Right renal pelvis (tissue), 4 donors: Measurements from ENCODE around the gene SLC12A9. TPM values are rescaled to one million over a fixed set of nuclear protein-coding genes. Genes with fewer than 3 reads are reported as not detected.
"Not testable (repeated sequence)": the region's sequence is repeated elsewhere in the genome, so short reads cannot be mapped to it uniquely, and the experiment has no call there.

Experiments
- DNase-seq, 4 donors: peaks; one replicate each; pipeline ENCODE4 v3.0.0-alpha.2; 2013; ENCODE audit warnings: low read depth in 4 of 4, low spot score in 3 of 4, missing footprints in 1 of 4
- polyA plus RNA-seq, 4 donors: library from polyadenylated mRNA; unstranded; fragments of 120-200 nt; gene quantifications; one replicate each; pipeline ENCODE4 v1.2.1, GENCODE V29; 2013; ENCODE audit not compliant: insufficient read length in 4 of 4

The SLC12A9 gene
- polyA plus RNA-seq, 4 donors, result 19.5 to 28.5 (median 24.9) TPM

GRCh38 chr7:100893910-100894721 lies 41.6 kb downstream of the SLC12A9 start:
- DNase-seq, result no peak

- DNase-seq, result no peak
Measured at GRCh38 chr7:100894860-100895700, 42.6 kb downstream of the SLC12A9 start.

GRCh38 chr7:100895701-100895955 lies 43.1 kb downstream of the SLC12A9 start, which contains the start of gene ACHE:
Gene ACHE (minus strand): TSS chr7:100895888. CDS start chr7:100894232, 1,656 bp downstream.
- no peak for DNase-seq

- no peak for DNase-seq
Measured at GRCh38 chr7:100895956-100896731, 43.6 kb downstream of the SLC12A9 start.

GRCh38 chr7:100896732-100897608 lies 44.5 kb downstream of the SLC12A9 start:
- DNase-seq, result no peak

- no peak for DNase-seq
Measured at GRCh38 chr7:100897772-100898454, 45.4 kb downstream of the SLC12A9 start.

- no peak for DNase-seq
Measured at GRCh38 chr7:100899432-100899831, 46.9 kb downstream of the SLC12A9 start.

GRCh38 chr7:100900978-100901377 lies 48.5 kb downstream of the SLC12A9 start:
- no peak for DNase-seq

GRCh38 chr7:100901921-100902332 lies 49.4 kb downstream of the SLC12A9 start:
- DNase-seq, result no peak

GRCh38 chr7:100902638-100903037 lies 50.1 kb downstream of the SLC12A9 start:
- no peak for DNase-seq

GRCh38 chr7:100908512-100908911 lies 56.0 kb downstream of the SLC12A9 start:
- no peak for DNase-seq

GRCh38 chr7:100910443-100910842 lies 57.9 kb downstream of the SLC12A9 start:
- not testable (repeated sequence) for DNase-seq

- DNase-seq, result no peak
Measured at GRCh38 chr7:100911484-100911883, 59.0 kb downstream of the SLC12A9 start.

GRCh38 chr7:100914208-100914878 lies 61.8 kb downstream of the SLC12A9 start:
- DNase-seq, result no peak

- no peak for DNase-seq
Measured at GRCh38 chr7:100914879-100915447, 62.5 kb downstream of the SLC12A9 start.
